Common myeloid progenitor, CD34-positive (primary cell): ENCODE results near the gene HOGA1. TPM values are rescaled to one million over a fixed set of nuclear protein-coding genes. Genes with fewer than 3 reads are reported as not detected.

ENCODE experiments used
- CTCF ChIA-PET: fragments of 350-600 bp; sonication (Branson Sonifier 250); formaldehyde crosslinking; loops from one replicate; lab custom pipeline; 2021; ENCODE audit warnings: antibody characterized with exemption; lab: Charles Lee
- POLR2A ChIA-PET: fragments of 350-600 bp; sonication (Branson Sonifier 250); formaldehyde crosslinking; loops from one replicate; lab custom pipeline; 2021; ENCODE audit warnings: antibody characterized with exemption; lab: Charles Lee
- DNase-seq, 3 donors: peaks; one replicate each; pipeline versions ENCODE4 v3.0.0 to v3.0.0-alpha.2; 2013
- H3K27ac ChIP-seq, 2 experiments: 1 replicate in 1 of 2; 2 replicates in 1 of 2; pipeline ENCODE4 v1.7.0; 2013; ENCODE audit warnings: inconsistent platforms in 2 of 2, low read length in 2 of 2, mild to moderate bottlenecking in 2 of 2, low read depth in 1 of 2, moderate library complexity in 1 of 2; ENCODE audit not compliant: severe bottlenecking in 2 of 2, insufficient read depth in 1 of 2, poor library complexity in 1 of 2
- H3K27me3 ChIP-seq, 5 experiments: replicated peaks in 2 of 5; 1 replicate in 3 of 5; 2 replicates in 2 of 5; pipeline versions ENCODE4 v1.6.1 to v1.7.0; 2013; ENCODE audit warnings: low read length in 4 of 5, mild to moderate bottlenecking in 2 of 5, moderate library complexity in 2 of 5, inconsistent platforms in 1 of 5; ENCODE audit not compliant: insufficient read depth in 5 of 5, control insufficient read depth in 4 of 5
- H3K36me3 ChIP-seq, 4 experiments: 1 replicate in 2 of 4; 2 replicates in 2 of 4; pipeline versions ENCODE4 v1.6.1 to v1.7.0; 2013; ENCODE audit warnings: low read length in 3 of 4, control low read depth in 1 of 4, mild to moderate bottlenecking in 1 of 4; ENCODE audit not compliant: control insufficient read depth in 4 of 4, insufficient read depth in 4 of 4
- H3K4me1 ChIP-seq, 4 experiments: 1 replicate in 3 of 4; 2 replicates in 1 of 4; pipeline versions ENCODE4 v1.6.1 to v1.7.1; 2013; ENCODE audit warnings: low read length in 3 of 4, mild to moderate bottlenecking in 3 of 4, control low read depth in 1 of 4, inconsistent platforms in 1 of 4, moderate library complexity in 1 of 4; ENCODE audit not compliant: control insufficient read depth in 4 of 4, insufficient read depth in 4 of 4; ENCODE audit errors: control extremely low read depth in 1 of 4
- H3K4me3 ChIP-seq, 7 experiments: 1 replicate in 4 of 7; 2 replicates in 3 of 7; pipeline versions ENCODE4 v1.5.1 to v1.7.0; 2013; ENCODE audit warnings: mild to moderate bottlenecking in 7 of 7, low read length in 6 of 7, moderate library complexity in 6 of 7, inconsistent platforms in 2 of 7, low read depth in 2 of 7, control low read depth in 1 of 7; ENCODE audit not compliant: insufficient read depth in 4 of 7, control insufficient read depth in 1 of 7; ENCODE audit errors: extremely low read depth in 1 of 7
- H3K9me3 ChIP-seq, 5 experiments: 1 replicate in 4 of 5; 2 replicates in 1 of 5; pipeline versions ENCODE4 v1.6.1 to v1.7.1; 2013; ENCODE audit warnings: low read length in 4 of 5, mild to moderate bottlenecking in 2 of 5, inconsistent platforms in 1 of 5, low read depth in 1 of 5, moderate library complexity in 1 of 5; ENCODE audit not compliant: control insufficient read depth in 4 of 5, insufficient read depth in 2 of 5; ENCODE audit errors: control extremely low read depth in 1 of 5
- WGBS: methylation state at CpG from one replicate; pipeline ENCODE4 v1.1.5; 2013; ENCODE audit not compliant: insufficient coverage; 5-methylcytosine and 5-hydroxymethylcytosine counted together
- polyA plus RNA-seq: library from polyadenylated mRNA; unstranded; fragments of 120-200 nt; gene quantifications from one replicate; pipeline ENCODE4 v1.2.1, GENCODE V29; 2013

Gene HOGA1
- not detected for polyA plus RNA-seq

DNA sequence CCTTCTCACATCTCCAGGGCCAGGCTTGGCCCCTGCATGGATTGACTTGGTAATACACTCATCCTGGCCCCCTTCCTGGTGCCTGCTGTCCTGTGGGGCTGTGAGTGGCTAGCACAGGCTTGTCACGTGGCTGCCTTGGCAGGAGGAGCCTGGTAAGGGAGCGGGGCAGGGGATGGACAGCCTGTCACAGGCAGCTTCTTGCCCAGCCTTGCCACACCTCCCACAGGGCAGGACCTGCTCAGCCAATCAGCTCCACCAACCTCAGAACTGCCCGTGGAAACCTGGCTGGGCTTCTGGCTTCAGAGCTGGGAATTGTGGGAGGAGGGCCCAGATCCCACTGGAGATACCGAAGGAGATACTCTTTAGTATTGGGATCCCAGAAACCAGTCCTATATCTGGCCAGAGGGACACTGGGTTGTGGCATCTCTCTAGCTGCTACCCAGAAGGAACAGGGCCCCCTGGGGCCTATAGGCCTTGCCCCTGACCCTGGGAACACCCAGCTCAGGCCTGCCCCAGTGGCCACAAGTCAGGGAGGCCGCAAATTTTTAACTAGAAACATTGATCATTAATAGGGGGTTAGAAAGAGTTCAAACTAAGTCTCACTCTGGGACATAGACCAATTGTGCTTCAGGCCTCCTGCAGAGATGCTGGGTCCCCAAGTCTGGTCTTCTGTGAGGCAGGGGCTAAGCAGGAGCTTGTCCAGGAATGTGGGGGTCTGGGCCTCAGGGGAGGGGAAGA lies at the start of gene HOGA1:
Gene HOGA1 (plus strand): TSS at position 330 of the 738 bp plus-strand sequence. CDS start 315 bp downstream, at position 645.
- Histone ChIP-seq H3K36me3 (no peaks in the 10 kb centered on the region), H3K4me1 (no peaks in the 10 kb centered on the region), H3K27ac (no peak within 1 kb of the TSS), H3K4me3 (no peak within 1 kb of the TSS), H3K27me3 (no peaks in the 10 kb centered on the region), H3K9me3 (no peaks in the 10 kb centered on the region)
- WGBS: 100% methylated on average over 2 of the region's 5 CpGs
- CTCF ChIA-PET: interaction anchor here (1.3 to 2.1 kb wide), 3 partner anchors 8 to 28 kb away, joined by 4 to 5 read pairs (median 5); partner anchors contain the start of gene ANKRD2
- POLR2A ChIA-PET: no interaction called here
- DNase-seq: no peak

DNA sequence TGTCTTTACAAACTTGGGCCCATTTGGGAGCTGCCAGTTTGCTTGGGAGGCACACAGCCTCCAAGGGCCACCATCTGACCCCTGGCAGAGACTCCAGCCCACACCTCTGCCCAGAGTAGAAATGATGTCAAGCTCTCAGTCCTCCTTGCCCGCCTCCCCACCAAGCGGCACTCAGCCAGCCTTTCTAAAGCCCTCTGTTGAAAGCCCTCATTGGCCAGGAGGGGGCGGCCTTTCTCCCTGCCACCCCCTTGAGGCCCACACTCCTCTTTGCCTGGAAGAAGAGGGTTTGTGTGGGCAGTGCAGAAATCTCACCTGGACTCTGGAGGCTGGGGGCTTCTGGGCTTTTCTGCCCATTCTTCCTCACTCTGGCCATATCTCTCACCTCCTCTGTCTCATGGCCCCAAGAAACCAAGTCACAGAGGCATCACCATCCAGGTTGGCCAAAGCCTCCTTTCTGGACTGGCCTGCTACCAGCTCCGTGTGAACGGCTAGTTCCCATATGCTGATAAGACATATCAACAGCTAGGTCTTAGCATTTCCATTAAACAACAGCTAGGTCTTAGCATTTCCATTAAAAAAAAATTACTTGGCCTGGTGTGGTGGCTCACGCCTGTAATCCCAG lies 49.3 kb upstream of the HOGA1 start:
- peak; percentile 30 to 55 (median 44) for DNase-seq
- Histone ChIP-seq H3K27ac (no peak overlapping the region), H3K36me3 (no peaks in the 10 kb centered on the region), H3K27me3 (no peaks in the 10 kb centered on the region), H3K4me3 (no peak overlapping the region), H3K4me1 (peaks cover 0 to 2% (median 0%) of the 10 kb centered on the region in 4 experiments), H3K9me3 (no peaks in the 10 kb centered on the region)
- WGBS: 83% methylated on average over 4 of the region's 6 CpGs
- CTCF ChIA-PET: interaction anchor here (0.7 to 12.9 kb wide), 20 partner anchors 9 to 261 kb away, joined by 3 to 148 read pairs (median 5); no protein-coding TSS in a partner anchor
- POLR2A ChIA-PET: no interaction called here

DNA sequence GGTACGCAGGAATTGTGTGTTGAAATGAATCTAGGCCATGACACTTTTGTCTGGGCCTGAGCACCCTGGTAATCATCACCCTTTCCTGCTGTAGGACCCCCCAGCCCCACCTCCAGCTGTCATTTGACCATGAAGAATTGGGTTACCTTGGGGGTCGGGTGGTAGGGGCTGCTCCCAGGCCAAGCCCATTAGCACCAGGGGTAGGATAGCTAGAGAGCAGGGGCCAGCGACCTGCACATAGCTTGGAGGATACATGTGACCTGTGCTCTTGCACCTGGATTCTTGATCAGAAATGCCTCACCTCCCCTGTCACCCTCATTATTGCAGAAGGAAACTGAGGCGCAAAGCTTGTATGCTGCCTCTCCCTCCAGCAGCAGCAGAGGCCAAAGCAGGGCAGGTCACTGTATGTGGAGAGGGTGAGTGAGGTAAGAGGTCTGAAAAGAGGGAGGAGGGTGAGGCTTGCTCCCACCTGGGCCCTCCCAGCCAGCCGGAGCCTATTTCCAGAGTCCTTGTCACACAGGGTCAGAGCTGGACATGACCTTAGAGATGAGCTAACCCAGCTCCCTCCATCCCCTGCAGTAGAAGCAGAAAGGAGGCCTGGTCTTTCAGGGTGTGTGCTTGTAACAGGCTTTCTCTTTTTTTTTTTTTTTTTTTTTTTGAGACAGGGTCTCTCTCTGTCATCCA lies 46.9 kb upstream of the HOGA1 start:
- 90% methylated on average over 2 of the region's 5 CpGs for WGBS
- no peak overlapping the region for H3K27ac ChIP-seq
- no peak overlapping the region for H3K4me3 ChIP-seq
- DNase-seq: no peak
- H3K27me3 ChIP-seq: no peaks in the 10 kb centered on the region
- CTCF ChIA-PET: interaction anchor here (2.9 to 12.9 kb wide), 2 partner anchors 9 to 15 kb away, joined by 8 to 148 read pairs; no protein-coding TSS in a partner anchor
- no peaks in the 10 kb centered on the region for H3K9me3 ChIP-seq
- POLR2A ChIA-PET: no interaction called here
- no peaks in the 10 kb centered on the region for H3K36me3 ChIP-seq
- H3K4me1 ChIP-seq: peaks cover 0 to 7% (median 5%) of the 10 kb centered on the region in 4 experiments

GRCh38 chr10:97538411-97538810 lies 45.8 kb upstream of the HOGA1 start:
- no peak for DNase-seq
- Histone ChIP-seq H3K4me3 (no peak overlapping the region), H3K27ac (no peak overlapping the region), H3K4me1 (peaks cover 0 to 18% (median 16%) of the 10 kb centered on the region in 4 experiments), H3K36me3 (no peaks in the 10 kb centered on the region), H3K27me3 (no peaks in the 10 kb centered on the region), H3K9me3 (no peaks in the 10 kb centered on the region)
- CTCF ChIA-PET: interaction anchor here (1.3 to 12.9 kb wide), 2 partner anchors 8 to 14 kb away, joined by 3 to 148 read pairs; no protein-coding TSS in a partner anchor
- POLR2A ChIA-PET: no interaction called here
- 100% methylated on average over 1 of the region's 4 CpGs for WGBS

DNA sequence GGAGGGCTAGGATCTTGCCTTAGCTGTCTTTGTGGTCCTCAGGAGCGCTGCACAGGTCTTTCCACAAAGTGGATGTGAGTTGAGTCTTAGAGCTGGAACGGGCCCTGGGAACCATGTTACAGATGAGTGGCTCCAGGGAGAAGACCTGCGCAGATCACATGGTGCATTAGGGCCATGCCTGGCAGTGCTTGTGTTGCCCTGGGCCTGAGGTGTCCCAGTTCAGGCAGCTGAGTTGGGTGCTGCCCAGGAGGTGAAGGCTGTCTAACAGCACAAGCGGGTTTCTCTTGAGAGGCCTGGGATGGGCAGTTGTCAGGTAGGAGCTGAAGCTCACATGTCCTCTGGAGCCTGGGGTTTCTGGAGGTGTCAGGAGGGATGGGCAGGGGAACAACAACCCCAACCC lies 45.4 kb upstream of the HOGA1 start:
- H3K27me3 ChIP-seq: no peaks in the 10 kb centered on the region
- peaks cover 0 to 22% (median 20%) of the 10 kb centered on the region in 4 experiments for H3K4me1 ChIP-seq
- no peaks in the 10 kb centered on the region for H3K36me3 ChIP-seq
- H3K4me3 ChIP-seq: no peak overlapping the region
- 90% methylated on average over 4 of the region's 4 CpGs for WGBS
- H3K27ac ChIP-seq: no peak overlapping the region
- no peak for DNase-seq
- POLR2A ChIA-PET: no interaction called here
- CTCF ChIA-PET: interaction anchor here (1.3 to 12.9 kb wide), 2 partner anchors 8 to 13 kb away, joined by 3 to 148 read pairs; no protein-coding TSS in a partner anchor
- no peaks in the 10 kb centered on the region for H3K9me3 ChIP-seq

DNA sequence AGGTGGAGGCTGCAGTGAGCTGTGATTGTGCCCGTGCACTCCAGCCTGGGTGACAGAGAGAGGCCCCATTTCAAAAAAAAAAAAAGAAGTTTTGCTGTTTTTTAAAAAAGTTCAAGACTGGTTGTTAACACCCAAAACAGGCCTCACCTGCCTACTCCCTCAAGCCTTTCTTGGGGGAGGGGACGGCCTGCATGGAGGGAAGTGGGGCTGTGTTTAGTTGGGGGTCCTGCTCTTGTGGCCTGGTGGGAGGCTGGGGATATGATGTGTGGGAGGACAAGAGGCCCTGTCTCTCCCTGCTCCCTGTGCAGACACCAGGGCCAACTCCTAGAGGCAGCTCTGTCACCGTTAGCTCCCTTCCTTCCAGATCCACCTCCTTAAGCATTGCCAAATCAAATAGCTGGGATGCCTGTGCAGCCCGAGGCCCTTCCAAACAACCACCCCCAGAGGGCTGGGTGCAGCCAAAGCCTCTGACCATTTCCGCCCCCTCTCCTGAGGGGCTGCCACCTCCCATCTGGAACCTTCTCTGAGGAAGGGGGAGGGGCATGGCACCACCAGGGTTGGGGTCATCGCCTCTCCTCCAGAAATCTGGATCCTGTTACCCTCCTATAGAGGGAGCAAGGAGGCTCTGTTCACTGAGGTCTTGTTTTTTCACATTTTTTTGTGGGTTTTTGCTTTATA lies 44.5 kb upstream of the HOGA1 start:
- H3K9me3 ChIP-seq: no peaks in the 10 kb centered on the region
- no peak for DNase-seq
- H3K36me3 ChIP-seq: no peaks in the 10 kb centered on the region
- POLR2A ChIA-PET: no interaction called here
- no peak overlapping the region for H3K27ac ChIP-seq
- 50% methylated on average over 2 of the region's 6 CpGs for WGBS
- H3K27me3 ChIP-seq: no peaks in the 10 kb centered on the region
- CTCF ChIA-PET: interaction anchor here (1.3 to 12.9 kb wide), 3 partner anchors 9 to 19 kb away, joined by 3 to 148 read pairs (median 3); no protein-coding TSS in a partner anchor
- H3K4me1 ChIP-seq: peaks cover 0 to 24% (median 22%) of the 10 kb centered on the region in 4 experiments
- no peak overlapping the region for H3K4me3 ChIP-seq
